NCI-H748 (cell line): ENCODE data around the gene SLC4A1AP.

Experiments
- DNase-seq: peaks from one replicate; lab custom pipeline; 2025; ENCODE audit not compliant: unreplicated experiment; lab: John Stamatoyannopoulos, UW

Gene SLC4A1AP

GRCh38 chr2:27739058-27739373, 75.3 kb downstream of the SLC4A1AP start:
- no peak for DNase-seq

- no peak for DNase-seq
Measured at GRCh38 chr2:27741673-27742072, 78.0 kb downstream of the SLC4A1AP start.

DNA sequence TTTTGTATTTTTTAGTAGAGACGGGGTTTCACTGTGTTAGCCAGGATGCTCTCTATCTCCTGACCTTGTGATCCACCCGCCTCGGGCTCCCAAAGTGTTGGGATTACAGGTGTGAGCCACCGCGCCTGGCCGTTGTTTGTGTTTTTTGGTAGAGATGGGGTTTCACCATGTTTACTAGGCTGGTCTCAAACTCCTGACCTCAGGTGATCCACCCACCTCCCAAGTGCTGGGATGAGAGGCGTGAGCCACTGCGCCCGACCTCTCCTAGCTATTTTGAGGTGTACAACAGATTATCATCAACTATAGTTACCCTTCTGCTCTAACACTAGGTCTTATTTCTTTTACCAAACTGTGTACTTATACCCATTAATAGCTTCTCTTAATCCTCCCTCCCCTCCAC, 78.9 kb downstream of the SLC4A1AP start:
- no peak for DNase-seq
